GM21717 (cell line): Measurements from ENCODE around the gene ELAVL4.

Experiments used
- ATAC-seq: cut with Tn5 transposase; IDR thresholded peaks from one replicate; pipeline ENCODE4 v1.9.1; 2021; ENCODE audit warnings: mild to moderate bottlenecking, moderate library complexity; ENCODE audit not compliant: unreplicated experiment

Gene ELAVL4

GRCh38 chr1:50108497-50109059 is at the start of gene ELAVL4:
Gene ELAVL4 (plus strand): TSS chr1:50108920. CDS start chr1:50109190, 270 bp downstream.
- ATAC-seq, result no peak

DNA sequence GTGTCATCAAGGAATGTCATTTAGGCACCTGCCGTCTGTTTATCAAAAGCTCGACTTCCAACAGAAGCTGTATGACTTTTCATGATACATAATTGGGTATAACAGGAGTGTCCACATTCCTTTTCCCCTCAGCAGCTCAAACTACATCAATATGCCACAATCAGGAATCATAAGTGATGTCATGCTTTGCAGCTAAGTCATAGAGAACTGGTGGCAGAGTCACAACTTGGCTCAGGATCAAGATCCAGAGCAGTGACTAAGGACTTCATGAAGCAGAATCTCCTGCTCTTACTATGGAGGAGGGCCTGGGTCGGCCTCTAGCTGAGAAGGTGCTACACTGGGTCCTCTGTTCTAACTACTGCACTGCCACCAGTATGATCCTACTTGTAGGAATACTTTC is 48.4 kb upstream of the ELAVL4 start:
- no peak for ATAC-seq

- ATAC-seq, result no peak
Measured at GRCh38 chr1:50066806-50067205, 41.9 kb upstream of the ELAVL4 start.

DNA sequence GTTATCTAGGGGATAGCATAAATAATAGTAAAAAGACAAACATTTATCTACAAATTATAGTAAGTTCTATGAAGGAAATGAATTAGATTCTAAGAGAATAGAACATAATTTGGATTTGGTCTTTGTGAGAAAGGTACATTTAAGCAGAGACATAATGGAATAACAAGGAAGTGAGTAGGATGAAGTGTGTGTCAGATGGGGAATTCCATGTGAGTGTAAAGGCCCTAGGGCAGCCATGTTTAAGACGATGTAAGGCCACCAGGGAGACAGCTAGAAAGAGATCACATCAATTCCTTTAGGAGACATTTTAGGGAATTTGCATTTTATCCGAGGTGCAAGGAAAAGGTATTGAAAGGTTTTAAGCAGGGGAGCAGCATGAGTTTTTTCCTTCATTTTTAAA is 33.8 kb upstream of the ELAVL4 start:
- ATAC-seq, result no peak

DNA sequence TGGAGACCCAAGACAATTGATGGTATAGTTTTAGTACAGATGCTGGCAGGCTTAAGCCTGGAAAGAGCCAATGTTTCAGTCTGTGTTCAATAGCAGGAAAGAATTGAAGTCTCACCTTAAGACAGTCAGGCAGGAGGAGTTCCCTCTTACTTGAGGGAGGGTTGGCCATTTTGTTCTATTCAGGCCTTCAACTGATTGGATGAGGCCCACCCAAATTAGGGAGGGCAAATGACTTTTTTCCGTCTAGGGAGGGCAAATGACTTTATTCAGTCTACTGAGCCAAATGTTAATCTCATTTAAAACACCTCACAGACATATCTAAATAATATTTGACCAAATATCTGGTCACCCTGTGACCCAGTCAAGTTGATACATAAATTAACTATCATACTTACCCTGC is 31.4 kb upstream of the ELAVL4 start:
- no peak for ATAC-seq

GRCh38 chr1:50080904-50081586 is 27.7 kb upstream of the ELAVL4 start:
- no peak for ATAC-seq

DNA sequence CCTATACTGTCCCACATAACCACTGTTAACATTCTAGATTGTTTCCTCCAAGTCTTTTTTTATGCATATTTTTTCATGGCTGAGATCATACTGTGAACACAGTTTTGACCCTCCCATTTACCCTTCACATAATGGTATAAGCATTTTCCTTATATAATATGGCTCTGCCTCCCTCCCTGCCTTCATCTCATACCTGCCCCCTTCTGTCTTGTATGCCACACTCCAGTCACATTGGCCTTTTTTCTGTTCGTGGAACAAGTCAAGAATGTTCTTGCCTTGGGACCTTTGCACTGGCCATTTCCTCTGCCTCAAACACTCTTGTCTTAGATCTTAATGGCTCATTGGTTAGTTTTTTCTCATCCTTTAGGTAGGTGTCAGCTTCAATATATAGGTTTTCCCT is 24.3 kb upstream of the ELAVL4 start:
- no peak for ATAC-seq

DNA sequence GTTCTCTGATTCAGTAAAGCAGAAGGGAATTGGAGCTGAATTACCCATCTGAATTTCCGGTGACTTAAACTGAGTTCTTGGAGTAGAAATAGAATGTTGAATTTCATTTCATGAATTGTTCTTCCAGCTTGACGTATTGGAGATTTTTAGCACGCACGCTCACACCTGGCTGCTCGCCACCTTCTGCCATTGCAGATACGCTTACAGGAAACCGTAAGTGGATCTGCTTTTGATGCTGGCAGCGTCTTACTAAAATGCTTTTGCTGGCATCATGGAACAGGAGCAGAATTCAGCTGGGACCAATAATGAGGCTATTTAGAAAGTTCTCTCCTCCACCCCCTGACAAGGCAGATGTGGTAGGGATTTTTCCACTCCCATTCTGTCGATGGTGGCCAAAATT is 17.7 kb upstream of the ELAVL4 start:
- no peak for ATAC-seq

GRCh38 chr1:50095716-50096115 is 13.0 kb upstream of the ELAVL4 start:
- ATAC-seq, result no peak

DNA sequence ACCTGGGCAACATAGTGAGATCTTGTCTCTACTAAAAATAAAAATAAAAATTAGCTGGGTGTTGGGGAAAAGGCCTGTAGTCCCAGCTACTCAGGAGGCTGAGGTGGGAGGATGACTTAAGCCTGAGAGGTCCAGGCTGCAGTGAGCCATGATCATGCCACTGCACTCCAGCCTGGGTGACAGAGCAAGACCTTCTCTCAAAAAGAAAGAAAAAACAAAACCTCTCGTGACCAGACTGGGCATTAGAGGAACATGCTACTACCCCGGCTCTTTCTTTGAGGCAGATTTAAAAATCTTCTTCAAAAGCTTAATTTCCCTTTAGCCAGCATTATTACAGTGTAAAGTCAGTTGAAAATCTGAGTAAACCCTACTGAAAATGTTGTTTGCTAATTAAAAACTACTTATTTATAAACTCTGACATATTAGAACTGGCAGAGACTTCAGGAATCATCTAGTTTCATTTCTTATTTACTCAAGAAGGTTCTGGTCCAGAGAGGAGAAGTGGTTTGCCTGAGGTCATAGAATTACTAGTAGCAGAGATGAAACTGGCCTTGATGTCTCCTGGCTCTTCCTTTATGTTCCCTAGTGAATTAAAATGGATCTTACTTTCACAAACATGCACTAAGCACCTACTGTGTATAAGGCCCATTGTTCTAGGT is 11.6 kb upstream of the ELAVL4 start:
- ATAC-seq, result no peak

DNA sequence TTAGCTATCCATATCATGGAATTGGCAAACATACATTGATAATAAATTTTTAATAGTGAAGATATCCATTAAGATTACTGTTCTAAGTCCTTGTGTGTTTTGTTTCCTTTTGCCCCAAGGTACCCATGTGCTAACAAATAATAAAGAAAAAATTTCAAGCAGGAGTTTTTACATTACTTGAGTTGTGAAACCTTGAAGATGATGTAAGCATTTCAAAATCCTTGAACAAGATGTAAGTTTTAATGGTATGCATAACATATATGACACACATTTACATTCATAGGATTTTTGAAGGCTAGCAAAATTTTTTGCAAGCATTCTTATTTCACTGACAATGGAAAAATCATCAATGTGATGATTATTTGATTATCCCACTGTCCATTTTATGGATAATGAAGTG is 10.9 kb upstream of the ELAVL4 start:
- ATAC-seq, result no peak

DNA sequence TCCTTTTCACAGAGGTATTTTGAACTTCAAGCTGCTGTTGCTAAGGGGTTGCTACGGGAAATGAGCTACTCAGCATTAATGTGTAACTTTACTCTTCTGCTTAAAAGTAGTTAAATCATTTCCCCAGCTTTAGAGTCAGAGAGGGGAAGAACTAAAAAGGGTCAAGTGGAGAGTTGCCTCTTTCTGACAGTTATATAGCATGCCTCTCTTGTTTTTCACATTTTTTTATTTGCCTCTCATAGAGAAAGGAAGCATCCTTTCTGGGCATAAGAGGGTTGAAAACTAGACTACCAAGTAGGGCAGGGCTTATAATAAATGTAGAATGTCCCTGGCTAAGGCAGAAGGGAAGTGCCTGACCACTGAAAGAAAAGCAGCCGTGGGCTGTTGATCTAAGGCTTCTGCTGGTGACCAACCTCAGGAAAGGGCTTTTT is 10.1 kb upstream of the ELAVL4 start:
- no peak for ATAC-seq

DNA sequence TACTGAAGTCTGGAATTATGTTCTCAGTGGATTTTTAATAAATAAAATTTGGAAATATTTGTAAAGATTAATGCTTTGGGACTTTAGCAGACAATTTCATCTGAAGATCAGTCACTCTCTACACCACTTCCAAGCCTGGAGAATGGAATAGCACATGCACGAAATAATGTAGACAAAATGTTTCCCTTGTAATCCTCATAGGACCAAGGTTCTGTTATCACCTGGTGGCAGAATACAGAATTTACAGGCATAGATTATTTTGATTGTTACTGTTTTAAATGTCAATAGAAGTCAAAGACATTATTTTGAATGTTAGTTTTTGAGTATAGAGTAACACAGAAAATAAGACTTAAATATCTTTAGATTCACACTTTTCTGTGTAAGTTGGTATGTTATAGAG is 9.1 kb upstream of the ELAVL4 start:
- no peak for ATAC-seq

GRCh38 chr1:50103615-50104081 is 5.1 kb upstream of the ELAVL4 start:
- no peak for ATAC-seq

DNA sequence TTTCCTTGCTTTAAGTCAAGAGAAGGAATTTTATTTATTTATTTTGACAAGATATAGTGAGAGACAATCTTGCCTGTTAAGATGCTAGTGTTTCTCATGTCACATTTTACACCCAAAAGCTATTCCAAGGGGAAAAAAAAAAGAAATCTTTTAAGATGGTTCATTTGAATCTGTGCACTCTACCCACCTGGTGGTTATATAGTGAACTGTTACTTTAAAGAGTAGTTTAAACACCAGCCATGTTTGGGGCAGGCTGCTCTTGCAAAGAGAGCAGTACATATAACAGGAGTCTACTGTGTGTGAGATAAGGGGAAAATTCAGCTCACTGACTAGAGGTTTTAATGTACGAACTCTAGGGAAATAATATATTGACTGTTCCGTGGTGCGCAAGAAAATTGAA is 3.3 kb upstream of the ELAVL4 start:
- ATAC-seq, result no peak

DNA sequence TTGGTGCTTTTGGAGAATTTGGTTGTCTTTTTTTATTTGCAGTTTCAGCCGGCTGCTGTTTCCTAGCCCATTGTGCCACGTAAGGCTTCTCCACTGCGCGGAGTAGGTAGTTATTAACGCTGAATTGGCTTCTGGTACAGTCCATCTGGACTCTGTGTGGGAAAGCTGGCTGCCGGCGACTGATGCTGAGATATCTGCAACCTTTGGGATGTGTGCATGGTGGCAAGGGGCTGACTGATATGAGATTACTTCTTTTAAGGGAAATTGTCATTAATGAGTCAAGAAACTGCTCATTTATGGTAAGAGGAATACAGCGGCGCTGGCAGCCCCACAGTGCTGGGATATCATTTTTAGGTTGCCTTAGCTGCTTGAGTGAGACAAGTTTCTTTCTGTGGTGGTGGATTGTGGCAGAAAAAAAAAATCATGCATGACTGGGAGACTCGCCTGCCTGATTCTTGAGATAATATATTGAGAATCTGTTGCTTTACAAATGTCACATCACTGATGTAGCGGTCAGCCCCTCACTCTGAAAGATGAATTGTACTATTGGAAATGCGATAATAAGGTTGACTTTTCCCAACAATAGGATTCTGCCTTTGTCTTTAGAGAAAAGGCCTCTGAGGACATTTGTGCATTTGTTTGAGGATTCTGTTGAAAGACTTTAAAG is 2.5 kb upstream of the ELAVL4 start:
- ATAC-seq, result no peak

DNA sequence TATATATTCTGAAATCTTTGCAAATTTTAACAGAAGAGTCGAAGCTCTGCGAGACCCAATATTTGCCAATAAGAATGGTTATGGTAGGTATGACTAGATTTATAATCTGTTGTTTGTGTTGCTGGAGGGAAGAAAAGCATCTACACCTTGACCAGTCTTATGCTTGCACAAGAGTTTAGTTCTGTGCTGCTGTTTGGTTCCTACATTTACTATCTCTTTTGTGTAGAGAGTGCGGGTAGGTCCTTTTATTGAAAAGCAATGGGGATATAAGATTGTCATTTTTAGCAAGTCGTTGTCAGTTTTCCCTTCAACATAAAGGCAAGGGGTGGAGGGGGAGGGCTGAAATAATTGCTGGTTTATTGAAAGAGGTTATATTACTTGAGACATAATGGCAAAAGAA is 396 bp downstream of the ELAVL4 start:
- ATAC-seq, result no peak

GRCh38 chr1:50109647-50110075 is 941 bp downstream of the ELAVL4 start:
- no peak for ATAC-seq

GRCh38 chr1:50110151-50110550 is 1.4 kb downstream of the ELAVL4 start:
- no peak for ATAC-seq

- ATAC-seq, result no peak
Measured at GRCh38 chr1:50110656-50111055, 1.9 kb downstream of the ELAVL4 start.

- no peak for ATAC-seq
Measured at GRCh38 chr1:50111503-50111902, 2.8 kb downstream of the ELAVL4 start.

- no peak for ATAC-seq
Measured at GRCh38 chr1:50112193-50112592, 3.5 kb downstream of the ELAVL4 start.
